GM19025 (cell line): ENCODE results near the gene BCL2L14.

ENCODE experiments used
- ATAC-seq: cut with Tn5 transposase; IDR thresholded peaks from one replicate; pipeline ENCODE4 v1.9.1; 2021; ENCODE audit warnings: mild to moderate bottlenecking, low read depth, moderate library complexity; ENCODE audit not compliant: unreplicated experiment

BCL2L14 gene

GRCh38 chr12:12070674-12071656, at the start of gene BCL2L14:
Gene BCL2L14 (plus strand): TSS chr12:12070939. CDS start chr12:12079306, 8,367 bp downstream.
- ATAC-seq = no peak

GRCh38 chr12:12022306-12022936, 48.3 kb upstream of the BCL2L14 start:
- no peak for ATAC-seq

GRCh38 chr12:12023456-12023855, 47.3 kb upstream of the BCL2L14 start:
- no peak for ATAC-seq

DNA sequence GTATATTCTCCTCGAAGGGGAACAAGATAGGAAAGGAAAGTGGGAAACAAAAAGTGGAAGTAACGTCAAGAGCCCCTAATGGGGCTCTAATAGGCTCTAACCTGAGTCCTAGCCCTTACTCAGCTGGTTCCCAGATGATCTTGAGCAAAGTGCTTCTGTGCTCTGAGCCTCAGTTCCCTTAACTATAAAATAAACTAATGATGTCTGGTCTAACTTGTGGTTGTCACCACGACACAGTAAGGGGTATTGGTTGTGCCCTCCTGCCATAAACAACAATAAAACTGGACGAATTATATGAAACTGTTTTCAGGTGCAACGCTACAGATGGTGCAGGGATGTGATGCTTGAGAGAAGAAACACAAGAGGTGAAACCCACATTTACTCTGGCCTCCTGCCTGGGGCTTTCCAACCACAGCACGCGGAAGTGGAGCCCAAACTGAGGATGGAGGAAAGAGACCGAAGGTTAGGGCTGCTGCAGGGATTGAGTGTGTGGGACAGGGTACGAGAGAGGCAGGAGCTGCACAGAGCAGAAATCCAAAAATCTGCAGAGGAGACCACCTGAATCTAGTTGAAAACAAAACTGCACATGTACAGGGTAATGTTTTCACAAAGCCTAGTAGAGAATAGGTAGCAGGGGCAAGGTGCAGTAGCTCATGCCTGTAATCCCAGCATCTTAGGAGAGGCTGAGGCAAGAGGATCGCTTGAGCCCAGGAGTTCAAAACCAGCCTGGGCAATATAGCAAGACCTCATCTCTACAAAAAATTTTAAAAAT, 45.6 kb upstream of the BCL2L14 start:
- peak; percentile 73 for ATAC-seq

GRCh38 chr12:12025799-12026386, 44.8 kb upstream of the BCL2L14 start:
- no peak for ATAC-seq

DNA sequence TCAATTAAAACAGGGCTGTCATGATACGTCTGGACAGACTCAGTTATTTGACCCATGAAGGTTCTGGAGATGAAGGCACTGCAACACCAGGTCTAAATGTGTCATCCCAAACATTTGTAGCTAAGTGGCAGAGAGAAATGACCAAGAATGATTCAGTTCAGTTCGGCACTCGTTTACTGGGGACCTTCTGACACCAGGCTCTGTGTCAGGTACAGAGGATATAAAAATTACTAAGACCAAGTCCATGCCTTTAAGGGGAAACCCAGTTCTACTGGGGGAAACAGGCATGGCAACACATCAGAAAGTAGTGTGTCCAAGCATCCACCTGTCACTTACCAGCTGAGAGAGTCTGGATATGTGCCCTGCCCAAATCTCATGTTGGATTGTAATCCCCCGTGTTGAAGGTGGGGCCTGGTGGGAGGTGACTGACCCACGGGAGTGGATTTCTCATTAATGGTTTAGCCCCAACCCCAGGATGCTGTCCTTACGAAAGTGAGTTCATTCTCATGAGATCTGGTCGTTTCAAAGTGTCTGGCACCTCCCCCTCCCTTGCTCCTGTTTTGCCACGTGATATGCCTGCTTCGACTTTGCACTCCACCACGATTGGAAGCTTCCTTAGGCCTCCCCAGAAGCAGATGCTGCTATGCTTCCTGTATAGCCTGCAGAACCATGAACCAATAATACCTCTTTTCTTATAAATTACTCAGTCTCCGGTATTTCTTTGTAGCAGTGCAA, 41.9 kb upstream of the BCL2L14 start:
- no peak for ATAC-seq

DNA sequence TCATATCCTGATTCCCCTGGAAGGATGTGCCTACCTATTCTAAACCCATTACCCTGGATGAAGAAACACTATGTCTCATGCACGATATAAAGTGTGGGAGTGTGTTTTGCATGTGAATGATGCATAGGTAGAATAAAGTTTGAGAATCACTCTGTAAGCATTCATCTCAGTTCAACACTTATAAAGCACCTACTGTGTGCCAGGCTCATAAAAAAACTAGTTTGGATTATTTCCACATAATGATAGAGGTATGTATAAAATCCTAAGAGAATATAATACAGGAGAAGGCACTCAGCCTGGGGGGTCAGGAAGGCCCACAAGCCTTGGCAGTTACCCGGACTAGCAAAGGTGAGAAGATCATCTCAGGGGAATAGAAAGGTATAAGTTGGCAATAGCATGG, 41.1 kb upstream of the BCL2L14 start:
- ATAC-seq = no peak

GRCh38 chr12:12032260-12032791, 38.4 kb upstream of the BCL2L14 start:
- ATAC-seq = no peak

- ATAC-seq = no peak
These were observed 37.6 kb upstream of the BCL2L14 start for GRCh38 chr12:12032851-12033797.

DNA sequence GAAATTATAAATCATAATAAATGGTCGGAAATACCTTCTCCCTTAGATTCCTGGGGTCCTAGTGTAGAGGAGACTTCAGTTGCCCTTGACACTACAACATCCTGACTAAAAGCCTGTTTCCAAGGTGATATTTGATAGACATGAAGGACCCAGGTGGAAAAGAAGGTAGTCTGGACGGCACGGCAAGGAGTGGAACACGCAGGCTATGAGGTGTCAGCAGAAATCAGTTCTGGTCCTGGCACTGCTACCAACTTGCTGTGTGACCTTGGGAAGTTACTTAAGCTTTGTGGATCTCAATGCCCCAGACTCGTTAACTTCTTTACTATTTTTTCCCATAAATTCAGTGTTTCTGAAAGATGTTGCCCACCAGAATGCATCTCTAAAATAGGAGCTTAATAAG, 36.9 kb upstream of the BCL2L14 start:
- ATAC-seq = no peak

DNA sequence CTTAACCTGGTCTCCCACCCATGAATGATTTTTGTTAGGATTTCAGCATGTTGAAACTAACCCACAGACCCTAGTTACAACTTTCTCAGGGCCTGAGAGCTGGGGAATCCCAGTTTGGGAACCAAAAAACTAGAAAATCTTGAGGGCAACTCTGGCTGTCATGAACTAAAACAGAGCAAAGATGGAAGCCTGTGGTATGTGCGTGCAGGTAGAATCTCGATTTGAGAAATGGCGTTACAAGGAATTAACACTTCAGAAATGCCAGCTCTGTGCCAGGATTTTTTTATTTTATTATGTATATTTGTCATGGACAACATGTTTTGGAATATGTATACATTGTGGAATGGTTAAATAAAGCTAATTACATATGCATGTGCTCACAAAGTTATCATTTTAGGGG, 36.4 kb upstream of the BCL2L14 start:
- ATAC-seq = no peak

DNA sequence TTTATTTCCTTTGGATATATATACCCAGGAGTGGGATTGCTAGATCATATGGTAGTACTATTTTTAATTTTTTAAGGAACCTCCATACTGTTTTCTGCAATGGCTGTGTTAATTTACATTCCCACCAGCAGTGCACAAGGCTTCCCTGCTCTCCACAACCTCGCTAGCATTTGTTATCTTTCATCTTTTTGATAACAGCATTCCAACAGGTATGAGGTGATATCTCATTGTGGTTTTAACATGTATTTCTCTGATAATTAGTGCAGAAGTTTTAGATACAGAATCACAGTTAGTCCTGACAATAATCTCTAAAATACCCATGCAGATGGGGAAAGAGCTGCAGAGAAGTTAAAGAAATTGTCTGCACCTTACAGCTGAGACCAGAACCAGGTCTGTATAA, 35.5 kb upstream of the BCL2L14 start:
- ATAC-seq = no peak

GRCh38 chr12:12036901-12037300, 33.8 kb upstream of the BCL2L14 start:
- no peak for ATAC-seq

DNA sequence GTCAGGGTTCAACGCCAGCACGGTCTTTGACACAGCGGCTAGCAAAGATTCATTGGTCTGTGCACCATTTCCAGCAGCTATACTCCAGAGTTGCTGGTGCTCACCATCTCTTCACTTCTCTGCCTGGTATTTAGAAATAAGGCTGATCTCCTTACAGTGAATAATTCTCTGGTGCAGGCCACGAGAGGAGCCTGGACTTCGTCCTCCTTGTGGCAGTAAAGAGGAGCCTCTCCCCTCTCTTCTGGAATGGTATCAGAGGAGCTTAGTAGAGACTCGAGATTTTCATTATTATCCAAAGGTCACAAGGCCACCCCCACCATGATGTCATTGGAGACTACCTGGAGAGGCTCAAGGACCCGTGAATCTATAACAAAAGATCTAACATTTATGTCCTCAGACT, 30.8 kb upstream of the BCL2L14 start:
- no peak for ATAC-seq

GRCh38 chr12:12046401-12046800, 24.3 kb upstream of the BCL2L14 start:
- no peak for ATAC-seq

DNA sequence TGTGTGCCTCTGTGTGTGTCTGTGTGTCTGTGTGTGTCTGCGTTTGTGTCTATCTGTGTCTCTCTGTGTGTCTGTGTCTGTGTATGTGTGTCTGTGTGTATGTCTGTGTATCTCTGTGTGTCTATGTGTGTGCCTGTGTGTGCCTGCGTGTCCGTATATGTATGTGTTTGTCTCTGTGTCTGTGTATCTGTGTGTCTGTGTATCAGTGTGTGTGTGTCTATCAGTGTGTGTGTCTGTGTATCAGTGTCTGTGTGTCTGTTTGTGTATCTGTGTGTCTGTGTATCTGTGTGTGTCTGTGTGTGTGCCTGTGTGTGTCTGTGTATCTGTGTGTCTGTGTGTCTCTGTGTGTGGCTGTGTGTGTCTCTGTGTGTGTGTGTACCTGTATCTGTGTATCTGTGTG, 23.1 kb upstream of the BCL2L14 start:
- no peak for ATAC-seq

DNA sequence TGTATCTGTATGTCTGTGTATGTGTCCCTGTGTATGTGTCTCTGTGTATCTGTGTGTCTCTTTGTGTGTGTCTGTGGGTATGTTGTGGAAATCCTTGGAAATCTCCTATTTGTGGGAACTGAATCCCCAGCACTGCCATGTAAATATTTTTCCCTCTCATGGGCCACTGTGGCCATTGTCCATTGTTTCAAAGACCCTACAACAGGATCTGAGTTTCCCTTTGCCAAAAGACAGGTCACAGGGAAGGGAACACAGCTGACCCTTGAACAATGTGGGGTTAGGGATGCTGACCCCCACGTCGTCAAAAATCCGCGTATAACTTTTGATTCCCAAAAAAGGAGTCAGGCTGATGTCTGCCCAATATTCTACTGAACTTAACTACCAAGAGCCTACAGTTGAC, 22.5 kb upstream of the BCL2L14 start:
- no peak for ATAC-seq

DNA sequence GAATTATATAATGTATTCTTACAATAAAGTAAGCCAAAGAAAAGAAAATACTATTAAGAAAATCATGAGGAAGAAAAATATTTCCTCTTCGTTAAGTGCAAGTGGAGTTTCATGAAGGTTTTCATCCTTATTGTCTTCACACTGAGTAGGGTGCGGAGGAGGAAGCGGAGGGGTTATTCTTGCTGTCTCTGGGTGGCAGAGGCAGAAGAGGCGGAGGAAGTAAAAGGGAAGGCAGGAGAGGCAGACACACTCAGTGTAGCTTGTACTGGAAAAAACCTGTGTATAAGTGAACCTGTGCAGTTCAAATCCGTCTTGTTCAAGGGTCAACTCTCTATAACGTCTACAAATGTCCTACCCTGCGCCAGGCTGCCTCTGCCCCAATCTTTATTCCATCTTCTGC, 22.0 kb upstream of the BCL2L14 start:
- ATAC-seq = no peak

GRCh38 chr12:12051668-12052067, 19.1 kb upstream of the BCL2L14 start:
- ATAC-seq = no peak
